ENCODE measurements around the gene ESR1. TPM values are rescaled to one million over a fixed set of nuclear protein-coding genes. Genes with fewer than 3 reads are reported as not detected.

Gene ESR1
- total RNA-seq, 1 experiment from 2014 or later: 0.98 TPM

DNA sequence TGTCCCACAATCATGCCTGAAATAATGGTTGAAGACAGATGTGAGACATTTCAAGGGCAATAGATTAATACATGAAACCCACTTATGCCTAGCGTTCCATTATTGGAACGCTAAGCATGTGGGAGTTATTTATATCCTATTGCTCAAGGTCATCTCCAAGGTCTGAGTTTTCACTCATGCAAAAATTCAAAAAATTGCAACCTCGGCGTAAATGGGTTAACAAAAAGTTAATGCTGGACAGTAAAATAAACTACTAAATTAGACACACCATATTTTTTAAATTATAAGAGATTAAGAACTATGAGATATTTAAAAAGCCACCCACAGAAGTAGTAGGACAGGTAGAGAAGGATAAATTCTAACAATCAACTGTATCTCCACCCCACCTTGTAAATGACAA lies 98.4 kb downstream of the ESR1 start:
- H3K4me1 Mint-ChIP-seq: peaks cover 7% of the 10 kb centered on the region
- H3K4me3 Mint-ChIP-seq: no peak overlapping the region
- CTCF ChIA-PET: no interaction called here
- H3K27me3 Mint-ChIP-seq (ENCODE audit: low read depth): no peaks in the 10 kb centered on the region
- DNase-seq (ENCODE audit: low spot score) (no peak), ATAC-seq (no peak)
- TF ChIP-seq, protein P1, sequence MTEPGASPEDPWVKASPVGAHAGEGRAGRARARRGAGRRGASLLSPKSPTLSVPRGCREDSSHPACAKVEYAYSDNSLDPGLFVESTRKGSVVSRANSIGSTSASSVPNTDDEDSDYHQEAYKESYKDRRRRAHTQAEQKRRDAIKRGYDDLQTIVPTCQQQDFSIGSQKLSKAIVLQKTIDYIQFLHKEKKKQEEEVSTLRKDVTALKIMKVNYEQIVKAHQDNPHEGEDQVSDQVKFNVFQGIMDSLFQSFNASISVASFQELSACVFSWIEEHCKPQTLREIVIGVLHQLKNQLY (CRISPR knock-in tag; IDR thresholded peaks at IDR 0.05): no peak
- TF ChIP-seq TEAD1 (CRISPR knock-in tag; IDR thresholded peaks at IDR 0.05) (no peak), ZNF263 (CRISPR knock-in tag; IDR thresholded peaks at IDR 0.05; ENCODE audit: low read depth) (no peak), HMGA2 (CRISPR knock-in tag; IDR thresholded peaks at IDR 0.05) (no peak), JUN (CRISPR knock-in tag; IDR thresholded peaks at IDR 0.05) (no peak), ZNF423 (CRISPR knock-in tag; IDR thresholded peaks at IDR 0.05) (no peak), CREM (CRISPR knock-in tag; IDR thresholded peaks at IDR 0.05) (no peak), ESRRA (CRISPR knock-in tag; IDR thresholded peaks at IDR 0.05; ENCODE audit: borderline replicate concordance) (no peak), MYBL2 (CRISPR knock-in tag; IDR thresholded peaks at IDR 0.05) (no peak), FOXJ3 (CRISPR knock-in tag; IDR thresholded peaks at IDR 0.05; ENCODE audit: borderline replicate concordance) (no peak), NR3C1 (CRISPR knock-in tag; conservative IDR thresholded peaks at IDR 0.05; ENCODE audit: low read depth) (no peak)
- TF ChIP-seq, protein P2, sequence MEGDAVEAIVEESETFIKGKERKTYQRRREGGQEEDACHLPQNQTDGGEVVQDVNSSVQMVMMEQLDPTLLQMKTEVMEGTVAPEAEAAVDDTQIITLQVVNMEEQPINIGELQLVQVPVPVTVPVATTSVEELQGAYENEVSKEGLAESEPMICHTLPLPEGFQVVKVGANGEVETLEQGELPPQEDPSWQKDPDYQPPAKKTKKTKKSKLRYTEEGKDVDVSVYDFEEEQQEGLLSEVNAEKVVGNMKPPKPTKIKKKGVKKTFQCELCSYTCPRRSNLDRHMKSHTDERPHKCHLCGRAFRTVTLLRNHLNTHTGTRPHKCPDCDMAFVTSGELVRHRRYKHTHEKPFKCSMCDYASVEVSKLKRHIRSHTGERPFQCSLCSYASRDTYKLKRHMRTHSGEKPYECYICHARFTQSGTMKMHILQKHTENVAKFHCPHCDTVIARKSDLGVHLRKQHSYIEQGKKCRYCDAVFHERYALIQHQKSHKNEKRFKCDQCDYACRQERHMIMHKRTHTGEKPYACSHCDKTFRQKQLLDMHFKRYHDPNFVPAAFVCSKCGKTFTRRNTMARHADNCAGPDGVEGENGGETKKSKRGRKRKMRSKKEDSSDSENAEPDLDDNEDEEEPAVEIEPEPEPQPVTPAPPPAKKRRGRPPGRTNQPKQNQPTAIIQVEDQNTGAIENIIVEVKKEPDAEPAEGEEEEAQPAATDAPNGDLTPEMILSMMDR (IDR thresholded peaks at IDR 0.05): no peak
- TF ChIP-seq, protein P3, sequence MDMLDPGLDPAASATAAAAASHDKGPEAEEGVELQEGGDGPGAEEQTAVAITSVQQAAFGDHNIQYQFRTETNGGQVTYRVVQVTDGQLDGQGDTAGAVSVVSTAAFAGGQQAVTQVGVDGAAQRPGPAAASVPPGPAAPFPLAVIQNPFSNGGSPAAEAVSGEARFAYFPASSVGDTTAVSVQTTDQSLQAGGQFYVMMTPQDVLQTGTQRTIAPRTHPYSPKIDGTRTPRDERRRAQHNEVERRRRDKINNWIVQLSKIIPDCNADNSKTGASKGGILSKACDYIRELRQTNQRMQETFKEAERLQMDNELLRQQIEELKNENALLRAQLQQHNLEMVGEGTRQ (CRISPR knock-in tag; IDR thresholded peaks at IDR 0.05): no peak
- TF ChIP-seq, protein P4, sequence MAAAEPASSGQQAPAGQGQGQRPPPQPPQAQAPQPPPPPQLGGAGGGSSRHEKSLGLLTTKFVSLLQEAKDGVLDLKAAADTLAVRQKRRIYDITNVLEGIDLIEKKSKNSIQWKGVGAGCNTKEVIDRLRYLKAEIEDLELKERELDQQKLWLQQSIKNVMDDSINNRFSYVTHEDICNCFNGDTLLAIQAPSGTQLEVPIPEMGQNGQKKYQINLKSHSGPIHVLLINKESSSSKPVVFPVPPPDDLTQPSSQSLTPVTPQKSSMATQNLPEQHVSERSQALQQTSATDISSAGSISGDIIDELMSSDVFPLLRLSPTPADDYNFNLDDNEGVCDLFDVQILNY (CRISPR knock-in tag; IDR thresholded peaks at IDR 0.05): no peak
- TF ChIP-seq, protein P5, sequence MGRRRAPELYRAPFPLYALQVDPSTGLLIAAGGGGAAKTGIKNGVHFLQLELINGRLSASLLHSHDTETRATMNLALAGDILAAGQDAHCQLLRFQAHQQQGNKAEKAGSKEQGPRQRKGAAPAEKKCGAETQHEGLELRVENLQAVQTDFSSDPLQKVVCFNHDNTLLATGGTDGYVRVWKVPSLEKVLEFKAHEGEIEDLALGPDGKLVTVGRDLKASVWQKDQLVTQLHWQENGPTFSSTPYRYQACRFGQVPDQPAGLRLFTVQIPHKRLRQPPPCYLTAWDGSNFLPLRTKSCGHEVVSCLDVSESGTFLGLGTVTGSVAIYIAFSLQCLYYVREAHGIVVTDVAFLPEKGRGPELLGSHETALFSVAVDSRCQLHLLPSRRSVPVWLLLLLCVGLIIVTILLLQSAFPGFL (CRISPR knock-in tag; IDR thresholded peaks at IDR 0.05; ENCODE audit: borderline replicate concordance): no peak
- TF ChIP-seq, protein P6, sequence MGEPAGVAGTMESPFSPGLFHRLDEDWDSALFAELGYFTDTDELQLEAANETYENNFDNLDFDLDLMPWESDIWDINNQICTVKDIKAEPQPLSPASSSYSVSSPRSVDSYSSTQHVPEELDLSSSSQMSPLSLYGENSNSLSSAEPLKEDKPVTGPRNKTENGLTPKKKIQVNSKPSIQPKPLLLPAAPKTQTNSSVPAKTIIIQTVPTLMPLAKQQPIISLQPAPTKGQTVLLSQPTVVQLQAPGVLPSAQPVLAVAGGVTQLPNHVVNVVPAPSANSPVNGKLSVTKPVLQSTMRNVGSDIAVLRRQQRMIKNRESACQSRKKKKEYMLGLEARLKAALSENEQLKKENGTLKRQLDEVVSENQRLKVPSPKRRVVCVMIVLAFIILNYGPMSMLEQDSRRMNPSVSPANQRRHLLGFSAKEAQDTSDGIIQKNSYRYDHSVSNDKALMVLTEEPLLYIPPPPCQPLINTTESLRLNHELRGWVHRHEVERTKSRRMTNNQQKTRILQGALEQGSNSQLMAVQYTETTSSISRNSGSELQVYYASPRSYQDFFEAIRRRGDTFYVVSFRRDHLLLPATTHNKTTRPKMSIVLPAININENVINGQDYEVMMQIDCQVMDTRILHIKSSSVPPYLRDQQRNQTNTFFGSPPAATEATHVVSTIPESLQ (CRISPR knock-in tag; IDR thresholded peaks at IDR 0.05): no peak
- no peak overlapping the region for H3K27ac Mint-ChIP-seq
- POLR2A ChIA-PET: no interaction called here
- H3K9me3 Mint-ChIP-seq: no peaks in the 10 kb centered on the region
- no peaks in the 10 kb centered on the region for H3K36me3 Mint-ChIP-seq

DNA sequence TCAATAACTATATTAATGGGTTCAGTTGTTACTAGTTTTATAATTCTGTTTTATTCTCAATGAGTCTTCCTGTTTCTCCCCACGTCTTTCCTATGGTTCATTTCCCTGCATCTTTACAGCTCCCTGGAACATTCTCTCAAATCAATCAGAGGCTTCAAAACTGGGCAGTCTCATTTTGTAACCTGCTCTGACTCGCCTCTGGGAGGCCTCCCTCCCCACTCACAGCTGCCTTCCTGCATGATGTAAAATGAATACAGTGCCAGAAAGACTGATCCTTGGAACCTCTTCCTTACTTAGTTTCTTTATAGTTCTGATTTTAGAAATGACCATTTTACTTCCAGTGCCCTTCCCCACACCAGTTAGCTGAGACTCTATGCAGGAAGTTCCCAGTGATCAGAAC lies 103.9 kb downstream of the ESR1 start:
- Mint-ChIP-seq H3K27ac (no peak overlapping the region), H3K27me3 (ENCODE audit: low read depth) (no peaks in the 10 kb centered on the region), H3K9me3 (no peaks in the 10 kb centered on the region), H3K36me3 (no peaks in the 10 kb centered on the region), H3K4me1 (peaks cover 6% of the 10 kb centered on the region), H3K4me3 (no peak overlapping the region)
- peak; percentile 26 for ATAC-seq
- ChIA-PET CTCF (interaction anchor here (1.3 kb wide), 1 partner anchor 213 kb away, joined by 6 read pairs; no protein-coding TSS in a partner anchor), POLR2A (no interaction called here)
- DNase-seq (ENCODE audit: low spot score): no peak
- TF ChIP-seq CBFB (CRISPR knock-in tag; IDR thresholded peaks at IDR 0.05; ENCODE audit: low read depth): no peak
- no peak for TF ChIP-seq GTF2I (CRISPR knock-in tag; conservative IDR thresholded peaks at IDR 0.05)
- TF ChIP-seq, protein P7, sequence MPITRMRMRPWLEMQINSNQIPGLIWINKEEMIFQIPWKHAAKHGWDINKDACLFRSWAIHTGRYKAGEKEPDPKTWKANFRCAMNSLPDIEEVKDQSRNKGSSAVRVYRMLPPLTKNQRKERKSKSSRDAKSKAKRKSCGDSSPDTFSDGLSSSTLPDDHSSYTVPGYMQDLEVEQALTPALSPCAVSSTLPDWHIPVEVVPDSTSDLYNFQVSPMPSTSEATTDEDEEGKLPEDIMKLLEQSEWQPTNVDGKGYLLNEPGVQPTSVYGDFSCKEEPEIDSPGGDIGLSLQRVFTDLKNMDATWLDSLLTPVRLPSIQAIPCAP (CRISPR knock-in tag; IDR thresholded peaks at IDR 0.05): no peak
- TF ChIP-seq ETV6 (CRISPR knock-in tag; IDR thresholded peaks at IDR 0.05): no peak
- TF ChIP-seq, protein P8, sequence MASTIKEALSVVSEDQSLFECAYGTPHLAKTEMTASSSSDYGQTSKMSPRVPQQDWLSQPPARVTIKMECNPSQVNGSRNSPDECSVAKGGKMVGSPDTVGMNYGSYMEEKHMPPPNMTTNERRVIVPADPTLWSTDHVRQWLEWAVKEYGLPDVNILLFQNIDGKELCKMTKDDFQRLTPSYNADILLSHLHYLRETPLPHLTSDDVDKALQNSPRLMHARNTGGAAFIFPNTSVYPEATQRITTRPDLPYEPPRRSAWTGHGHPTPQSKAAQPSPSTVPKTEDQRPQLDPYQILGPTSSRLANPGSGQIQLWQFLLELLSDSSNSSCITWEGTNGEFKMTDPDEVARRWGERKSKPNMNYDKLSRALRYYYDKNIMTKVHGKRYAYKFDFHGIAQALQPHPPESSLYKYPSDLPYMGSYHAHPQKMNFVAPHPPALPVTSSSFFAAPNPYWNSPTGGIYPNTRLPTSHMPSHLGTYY (CRISPR knock-in tag; IDR thresholded peaks at IDR 0.05): no peak
- TF ChIP-seq, protein P9, sequence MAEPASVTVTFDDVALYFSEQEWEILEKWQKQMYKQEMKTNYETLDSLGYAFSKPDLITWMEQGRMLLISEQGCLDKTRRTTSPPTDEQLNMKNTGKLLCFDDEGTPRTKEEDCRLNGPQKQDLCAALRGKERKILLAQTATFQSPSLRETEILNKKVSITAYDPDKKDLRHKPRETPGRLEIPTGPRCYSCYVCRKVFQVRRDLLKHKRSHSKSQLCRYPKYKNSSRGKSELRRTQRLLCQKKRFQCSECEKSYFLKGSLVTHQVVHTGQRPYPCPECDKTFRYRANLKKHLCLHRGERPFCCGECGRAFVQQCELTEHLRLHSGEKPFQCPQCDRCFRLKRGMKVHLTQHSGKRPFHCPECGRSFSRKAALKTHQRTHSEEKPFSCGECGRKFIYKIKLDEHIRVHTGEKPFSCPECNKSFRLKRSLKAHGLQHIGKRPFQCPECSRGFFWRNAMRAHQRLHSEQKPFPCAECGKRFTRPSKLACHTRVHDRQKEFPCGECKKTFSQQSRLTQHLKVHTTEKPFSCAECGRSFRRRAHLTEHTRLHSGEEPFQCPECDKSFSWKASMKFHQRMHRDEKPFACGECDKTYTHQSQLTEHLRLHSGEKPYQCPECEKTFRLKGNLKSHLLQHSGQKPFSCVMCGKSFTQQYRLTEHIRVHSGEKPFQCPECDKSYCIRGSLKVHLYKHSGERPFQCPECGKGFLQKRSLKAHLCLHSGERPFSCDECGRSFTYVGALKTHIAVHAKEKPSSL (CRISPR knock-in tag; conservative IDR thresholded peaks at IDR 0.05): no peak
- no peak for TF ChIP-seq TEAD4 (CRISPR knock-in tag; IDR thresholded peaks at IDR 0.05)
- TF ChIP-seq SOX15 (CRISPR knock-in tag; IDR thresholded peaks at IDR 0.05): no peak
- no peak for TF ChIP-seq NFE2L1 (CRISPR knock-in tag; IDR thresholded peaks at IDR 0.05)
